NCI-H2107 (cell line): ENCODE measurements around the gene ENOX1.

Experiments used
- DNase-seq: peaks from one replicate; lab custom pipeline; 2025; lab: John Stamatoyannopoulos, UW

The ENOX1 gene

DNA sequence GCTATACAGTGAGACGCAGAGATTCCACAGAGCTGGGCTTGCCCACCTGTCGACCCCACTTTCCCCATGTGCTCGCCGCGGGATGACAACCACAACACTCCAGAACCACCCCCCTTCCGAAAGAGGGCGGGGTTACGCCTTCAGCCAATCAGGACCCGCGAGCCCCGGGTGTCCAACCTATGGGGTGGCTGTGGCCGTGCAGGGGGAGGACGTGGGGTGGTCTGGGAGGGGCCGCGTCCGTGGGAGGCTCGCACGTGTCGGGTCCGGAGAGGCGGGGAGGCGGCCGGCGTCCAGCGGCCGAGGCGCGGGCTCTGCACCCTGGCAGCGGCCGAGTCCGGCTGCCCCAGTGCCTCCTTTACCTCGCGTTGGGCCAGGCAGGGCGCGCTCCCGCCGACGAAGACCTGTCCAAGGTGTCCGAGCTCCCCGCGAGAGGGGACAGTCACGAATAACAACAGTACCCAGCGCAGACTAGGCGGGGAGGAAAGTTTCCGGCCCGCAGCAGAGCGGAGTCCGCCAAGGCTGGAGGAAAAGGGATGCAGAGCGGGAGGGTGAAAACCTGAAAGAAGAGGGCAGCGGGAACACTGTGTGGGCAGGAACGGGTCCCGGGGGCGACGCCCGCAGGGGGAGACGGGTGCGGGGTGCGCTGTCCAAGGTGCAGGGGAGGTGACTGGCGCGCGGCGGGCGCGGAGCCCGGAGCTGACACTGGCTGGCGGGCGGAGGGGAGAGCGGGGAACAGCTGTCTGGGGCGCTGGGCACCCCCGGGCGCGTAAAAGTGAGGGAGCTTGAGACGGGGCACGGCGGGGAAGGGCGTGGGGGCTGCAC lies 911 bp downstream of the ENOX1 start:
- no peak for DNase-seq

DNA sequence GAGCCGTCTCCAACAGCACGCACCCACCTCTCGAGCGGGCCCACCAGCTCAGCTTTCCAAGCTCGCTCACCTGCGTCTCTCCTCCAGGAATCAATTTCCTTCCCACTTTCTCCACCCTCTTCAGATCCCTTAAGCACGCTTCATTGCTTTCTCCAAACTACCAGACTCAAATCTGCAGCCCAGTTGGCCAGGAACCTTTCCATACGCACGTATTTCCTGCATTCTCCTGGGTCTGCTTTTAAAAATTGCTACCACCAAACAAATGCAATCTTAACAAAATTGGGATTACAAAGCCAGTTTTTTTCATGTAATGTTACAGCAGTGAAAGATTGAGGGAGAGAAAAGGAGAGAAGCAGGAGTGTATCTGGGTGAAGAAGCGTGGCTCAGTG lies 1.5 kb downstream of the ENOX1 start:
- DNase-seq: no peak

DNA sequence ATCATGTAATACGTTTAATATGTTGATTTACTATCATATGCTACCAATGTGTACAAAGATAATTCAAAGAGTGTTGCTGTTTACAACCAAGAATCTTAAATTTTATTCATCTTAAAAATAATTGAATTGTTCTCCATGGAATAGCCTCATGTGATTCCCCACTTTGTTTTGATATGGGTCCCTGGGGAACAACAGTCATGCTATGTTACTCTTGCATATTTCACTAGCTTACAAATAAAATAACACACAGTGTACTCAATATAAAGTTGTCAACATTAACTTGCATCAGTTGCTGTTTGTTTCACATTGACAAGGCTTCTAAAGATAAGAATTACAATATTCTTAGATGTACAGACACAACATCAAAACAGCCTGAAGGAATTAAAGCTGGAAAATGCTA lies 2.3 kb downstream of the ENOX1 start:
- no peak for DNase-seq

DNA sequence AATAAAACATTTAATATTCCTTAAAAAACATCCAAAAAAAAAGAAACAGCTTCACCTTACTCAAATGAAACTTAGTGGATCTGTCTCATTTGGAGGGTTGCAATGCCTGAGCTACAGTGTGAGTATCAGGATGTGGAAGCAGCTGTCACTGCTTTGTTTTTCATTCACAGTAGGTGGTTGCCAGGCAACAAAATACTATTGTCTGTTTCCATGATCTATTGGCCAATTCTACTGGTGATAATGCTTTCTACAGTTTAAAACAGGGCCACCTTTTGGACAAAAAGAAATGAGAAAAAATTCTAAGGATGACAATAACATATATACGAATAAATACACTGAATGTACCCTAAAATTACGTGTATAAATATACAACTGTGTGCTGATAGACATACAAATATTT lies 3.0 kb downstream of the ENOX1 start:
- DNase-seq: no peak

DNA sequence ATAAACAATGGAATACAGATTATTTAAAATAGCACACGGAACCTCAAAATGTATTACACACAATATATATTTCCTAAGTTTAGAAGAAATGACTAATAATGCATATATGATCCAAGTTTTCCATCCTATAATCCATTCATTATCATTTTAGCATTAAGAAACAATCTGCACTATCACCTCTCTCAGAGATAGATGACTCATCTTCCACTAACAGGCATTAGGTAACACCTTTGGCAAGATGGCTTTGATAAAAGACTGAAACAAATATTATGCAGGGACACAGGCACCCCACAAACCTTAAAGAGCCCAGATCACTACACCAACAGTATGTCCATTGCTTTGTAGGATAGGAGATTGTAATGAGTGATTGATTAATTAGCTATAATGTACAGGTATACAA lies 4.1 kb downstream of the ENOX1 start:
- DNase-seq: no peak

DNA sequence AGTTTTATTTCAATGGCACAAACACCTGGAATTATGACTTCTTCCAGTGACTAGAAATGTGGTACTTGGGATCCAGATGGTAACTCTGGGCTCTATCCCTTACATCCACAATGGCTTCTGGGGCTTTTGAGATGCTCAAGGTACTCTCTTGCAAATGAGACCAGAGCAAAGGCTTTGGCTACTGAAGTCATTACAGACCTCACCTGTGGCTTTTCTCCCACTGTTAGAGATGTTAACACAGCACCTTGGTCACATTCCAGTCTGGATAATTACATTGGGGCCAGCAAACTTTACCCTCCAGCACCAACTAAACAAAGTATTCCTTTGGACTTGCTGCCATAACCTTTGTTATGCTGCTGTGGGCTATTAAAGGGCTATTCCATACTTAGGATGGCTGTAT lies 6.1 kb downstream of the ENOX1 start:
- DNase-seq: no peak

DNA sequence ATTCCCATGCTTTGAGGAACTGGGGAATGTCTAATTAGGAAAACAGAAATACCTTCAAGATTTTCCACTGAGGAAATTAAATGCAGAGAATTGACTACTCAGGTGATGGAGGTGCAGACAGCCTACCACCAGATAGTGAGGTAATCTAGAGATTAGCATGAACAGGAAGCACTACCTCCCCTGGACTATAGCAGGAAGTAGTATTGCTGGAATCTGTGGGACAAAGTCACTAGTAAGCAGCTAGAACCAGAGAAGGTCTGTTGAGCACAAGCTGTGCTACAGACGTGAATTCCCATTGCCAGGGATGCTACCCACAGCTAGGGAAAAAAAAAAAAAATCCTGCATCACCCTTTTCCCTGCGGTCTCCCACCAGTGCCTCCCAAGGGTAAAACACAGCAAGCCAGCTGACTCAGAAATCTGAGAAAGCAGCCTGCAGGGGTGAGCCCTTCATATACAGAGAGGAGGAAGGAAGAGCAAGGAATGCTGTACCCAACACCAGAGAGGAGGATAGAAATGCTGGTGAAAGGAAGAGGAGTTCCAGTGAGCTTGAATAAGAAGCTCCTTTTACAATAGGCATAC lies 10.2 kb downstream of the ENOX1 start:
- no peak for DNase-seq

DNA sequence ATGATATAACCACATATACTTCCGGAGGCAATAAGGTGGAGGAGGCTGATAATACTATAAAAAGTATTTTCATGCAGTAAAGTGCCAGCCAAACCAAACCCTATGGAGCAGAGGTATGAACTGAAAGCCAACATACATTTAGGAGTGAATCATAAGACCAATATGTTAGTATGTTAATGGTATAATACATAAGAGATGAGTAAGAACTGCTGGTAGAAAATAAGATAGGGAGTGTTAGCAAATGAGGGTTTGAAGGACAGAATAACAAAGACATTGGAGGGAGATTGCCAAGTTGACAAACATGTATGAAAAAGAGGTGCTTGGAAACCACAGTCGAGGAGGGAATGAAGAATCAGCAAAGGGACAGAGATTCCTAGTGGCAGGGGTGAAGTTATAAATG lies 10.8 kb downstream of the ENOX1 start:
- DNase-seq: no peak

DNA sequence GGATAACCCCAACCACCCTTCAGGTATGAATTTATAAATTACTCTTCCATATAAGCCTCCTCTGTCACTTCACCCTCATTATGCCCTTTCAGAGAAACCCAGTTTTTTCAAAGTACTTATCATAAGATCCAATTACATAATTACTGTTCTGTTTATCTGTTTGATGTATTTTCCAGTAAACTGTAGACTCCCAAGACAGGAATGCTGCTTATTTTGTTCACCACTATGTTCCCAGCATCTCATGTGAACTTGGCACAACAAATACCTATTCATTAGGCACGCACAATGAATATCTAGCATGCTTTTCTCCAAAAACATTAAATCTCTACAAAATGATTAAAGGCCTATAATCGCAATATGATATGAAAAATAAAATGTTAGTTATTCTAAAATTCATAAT lies 13.2 kb downstream of the ENOX1 start:
- no peak for DNase-seq

DNA sequence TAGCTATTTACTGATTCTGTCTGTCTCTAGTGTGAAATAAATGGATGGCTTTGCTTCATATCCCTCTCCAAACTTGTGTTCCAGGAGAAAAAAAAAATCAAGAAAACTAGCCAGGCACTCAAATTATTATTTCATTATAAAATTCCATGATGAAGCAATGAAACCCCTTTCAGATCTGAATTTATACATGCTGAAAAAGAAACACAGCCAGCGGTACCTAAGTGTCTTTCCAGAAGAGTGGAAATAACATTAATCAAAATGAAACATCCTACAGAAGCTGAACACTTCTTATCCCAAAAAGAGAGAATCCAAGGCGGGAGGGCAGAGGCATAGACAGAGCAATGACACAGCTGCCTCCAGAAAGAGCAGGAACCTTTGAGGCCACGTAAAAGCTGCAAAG lies 15.9 kb downstream of the ENOX1 start:
- no peak for DNase-seq

DNA sequence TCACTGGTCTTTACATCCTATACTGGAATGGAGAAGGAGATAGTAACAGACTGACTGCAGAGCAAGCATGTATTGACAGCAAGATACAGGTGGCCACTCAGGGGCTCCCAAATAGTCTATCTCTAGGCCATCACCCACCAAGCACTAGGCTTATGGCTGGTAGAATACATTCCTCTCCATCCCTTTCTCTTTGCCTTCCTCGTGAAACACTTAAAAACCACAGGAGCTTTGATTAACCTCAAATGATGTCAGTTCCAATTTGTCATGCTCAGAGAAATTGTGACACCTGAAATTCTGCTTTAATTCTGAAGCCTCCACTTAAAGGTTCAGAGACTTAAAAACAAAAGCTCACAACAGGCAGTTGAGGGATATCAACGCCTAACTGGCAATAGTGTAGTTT lies 17.2 kb downstream of the ENOX1 start:
- peak; percentile 23 for DNase-seq

DNA sequence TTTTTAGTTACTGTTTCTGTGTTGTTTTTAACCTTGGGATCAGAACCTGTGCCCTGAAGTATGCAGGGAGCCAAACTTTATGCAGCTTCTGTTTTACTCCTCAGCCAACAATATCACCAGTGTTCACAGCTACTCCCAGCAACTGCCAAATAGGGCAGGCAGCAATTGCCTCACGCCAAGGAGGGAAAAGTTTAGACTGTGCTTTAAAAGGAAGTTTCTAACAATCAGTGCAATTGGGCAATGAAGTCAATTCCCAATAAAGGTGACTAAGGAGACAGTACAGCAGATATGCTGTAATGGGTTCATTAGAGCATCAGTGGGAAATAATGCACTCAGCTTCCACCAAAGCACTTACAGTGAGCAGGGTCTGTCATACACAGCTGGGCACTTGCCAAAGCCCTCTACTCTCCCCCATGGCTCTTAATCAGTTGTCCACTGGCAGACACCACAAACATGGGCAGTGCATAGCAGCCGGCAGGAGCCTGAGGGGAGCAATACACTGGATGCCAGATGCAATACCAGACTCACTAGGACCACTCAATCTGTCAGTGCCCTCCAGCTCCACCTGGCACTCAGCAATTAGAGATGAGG lies 19.3 kb downstream of the ENOX1 start:
- DNase-seq: no peak

DNA sequence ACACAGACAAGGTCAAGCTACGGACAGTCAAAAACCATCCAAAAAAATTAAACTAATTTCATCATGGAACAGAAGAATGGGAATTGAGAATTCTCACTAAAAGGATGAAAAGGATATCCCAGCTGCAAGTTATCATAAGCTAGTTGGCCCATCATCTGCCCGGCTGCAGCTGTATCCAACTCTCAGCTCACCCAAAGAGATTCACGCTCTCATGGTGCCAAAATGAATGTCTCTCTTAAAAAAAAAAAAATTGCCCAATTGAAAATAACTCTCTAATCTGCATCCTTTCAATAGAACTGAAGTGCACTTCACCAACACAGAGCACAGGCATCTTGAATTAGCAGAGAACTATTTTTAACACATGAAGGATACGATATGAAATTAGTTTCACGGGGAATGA lies 20.0 kb downstream of the ENOX1 start:
- no peak for DNase-seq

DNA sequence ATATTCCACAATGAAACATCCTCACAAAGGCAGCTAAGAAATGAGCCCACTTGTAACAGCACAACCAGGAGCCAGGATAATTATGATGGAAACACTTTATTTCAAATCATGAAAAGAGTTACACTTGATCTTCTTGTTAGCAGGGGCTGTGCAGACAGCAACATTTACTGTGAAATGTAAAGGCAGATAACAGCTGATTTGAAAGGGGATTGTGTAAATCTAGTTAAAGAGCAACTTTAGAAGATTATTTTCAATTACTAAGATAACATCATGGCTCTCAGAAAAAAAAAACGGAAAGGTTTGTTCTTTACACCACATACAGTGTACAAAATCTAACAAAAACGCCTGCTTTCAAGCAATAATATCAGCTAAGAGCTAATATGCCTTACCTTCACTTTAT lies 22.4 kb downstream of the ENOX1 start:
- DNase-seq: no peak

DNA sequence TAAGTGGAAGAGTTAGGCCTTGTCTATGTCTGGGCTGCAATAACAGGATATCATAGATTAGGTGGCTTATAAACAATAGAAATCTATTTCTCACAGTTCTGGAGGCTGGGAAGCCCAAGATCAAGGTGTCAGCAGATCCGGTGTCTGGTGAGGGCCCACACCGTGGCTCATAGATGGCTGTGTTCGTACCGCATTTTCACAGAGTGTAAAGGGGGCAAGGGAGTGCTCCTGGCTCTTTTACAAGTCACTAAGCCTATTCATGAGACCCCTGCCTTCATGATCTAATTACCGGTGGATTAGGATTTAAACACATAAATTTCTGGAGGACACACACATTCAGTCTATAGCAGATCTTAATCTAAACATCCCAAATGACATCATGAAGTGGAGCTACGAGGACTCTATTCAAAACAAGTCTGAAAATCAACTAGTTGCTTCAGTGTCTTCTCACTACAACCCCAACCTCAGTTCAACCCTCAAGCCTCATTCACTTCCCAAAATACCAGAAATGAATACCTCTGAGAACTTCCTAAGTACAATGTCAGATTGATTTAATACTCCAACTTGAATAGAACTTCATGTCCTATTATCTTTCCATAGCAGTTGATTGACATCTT lies 23.5 kb downstream of the ENOX1 start:
- DNase-seq: no peak

DNA sequence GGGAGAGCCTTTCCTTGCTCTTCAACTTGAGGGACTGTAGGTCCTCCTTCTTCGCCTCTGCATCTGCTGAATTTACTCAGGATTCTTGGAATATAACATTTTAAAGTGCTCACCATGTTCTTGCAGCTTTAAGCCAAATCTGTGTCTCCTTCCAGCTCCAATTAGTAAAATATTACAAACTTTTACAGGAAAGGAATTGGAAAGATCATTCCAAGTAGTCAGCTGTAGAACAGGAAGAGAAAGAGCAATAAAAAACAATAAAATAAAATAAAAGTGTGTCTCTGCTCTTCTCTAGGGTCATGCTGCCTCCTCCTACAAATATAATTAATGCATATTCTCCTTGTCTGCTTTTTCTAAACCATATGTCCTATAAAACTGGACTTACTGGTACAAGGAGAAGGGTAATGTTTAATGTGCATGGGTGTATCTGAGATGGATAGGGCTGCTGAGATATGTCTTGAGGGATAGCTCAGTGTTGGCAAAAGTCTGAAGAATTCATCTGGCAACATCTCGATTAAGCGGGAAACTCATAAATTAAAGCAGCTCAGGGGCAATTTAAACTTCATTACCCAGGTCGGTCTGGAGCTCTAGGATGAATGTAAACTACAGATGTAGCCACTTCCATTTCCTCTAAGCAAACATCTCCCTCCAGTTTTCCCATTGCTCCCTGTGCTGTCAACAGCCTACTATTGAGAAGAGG lies 25.0 kb downstream of the ENOX1 start:
- DNase-seq: no peak

DNA sequence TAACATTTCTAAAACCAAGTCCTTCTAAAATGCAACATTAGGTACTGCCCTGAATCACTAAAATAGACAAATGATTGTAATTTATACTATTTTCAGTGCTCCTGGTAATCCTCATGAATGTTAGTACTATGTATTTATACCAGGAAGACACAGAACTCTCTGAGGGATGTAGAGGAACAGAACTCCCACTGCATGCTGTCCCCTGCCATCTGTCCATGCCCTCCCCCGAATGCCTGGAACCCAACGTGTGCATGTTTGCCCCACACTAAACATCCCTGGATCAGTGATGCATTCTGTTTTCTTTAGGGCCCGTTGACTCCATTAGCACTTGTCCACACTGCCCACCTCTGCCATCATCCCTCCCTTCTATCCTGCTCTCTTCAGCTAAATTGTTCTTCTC lies 26.5 kb downstream of the ENOX1 start:
- DNase-seq: no peak

DNA sequence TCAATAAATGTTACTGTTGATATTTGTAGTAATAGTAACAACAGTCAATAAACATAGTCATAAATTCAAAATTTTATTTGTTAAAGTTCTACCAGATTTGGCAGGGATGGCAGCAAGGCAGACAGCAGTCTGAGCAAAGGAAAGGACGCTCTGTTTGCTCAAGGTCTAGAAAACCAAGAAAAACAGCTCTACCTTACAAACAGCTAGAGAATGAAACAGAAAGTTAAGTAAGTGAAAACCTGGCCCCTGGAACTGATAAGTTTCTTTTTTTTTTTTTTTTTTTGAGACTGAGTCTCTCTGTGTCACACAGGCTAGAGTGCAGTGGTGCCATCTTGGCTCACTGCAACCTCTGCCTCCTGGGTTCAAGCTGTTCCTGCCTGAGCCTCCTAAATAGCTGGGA lies 27.9 kb downstream of the ENOX1 start:
- no peak for DNase-seq

DNA sequence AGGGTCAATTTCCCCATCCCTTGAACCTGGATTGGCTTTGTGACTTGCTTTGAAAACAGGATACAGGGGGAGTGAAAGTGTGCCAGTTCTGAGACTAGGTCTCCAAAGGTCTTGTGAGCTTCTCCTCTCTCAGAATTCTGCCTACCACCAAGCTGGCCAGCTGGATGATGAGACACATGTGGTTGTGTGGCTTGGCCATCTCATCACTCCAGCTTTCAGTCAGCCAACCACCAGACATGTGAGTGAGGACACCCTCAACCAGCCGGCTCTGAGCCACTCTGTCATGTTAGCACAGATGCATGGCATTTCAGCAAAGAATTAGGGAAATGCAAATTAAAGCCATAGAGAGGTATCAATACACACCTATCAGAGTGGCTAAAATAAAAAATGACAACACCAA lies 29.5 kb downstream of the ENOX1 start:
- no peak for DNase-seq

DNA sequence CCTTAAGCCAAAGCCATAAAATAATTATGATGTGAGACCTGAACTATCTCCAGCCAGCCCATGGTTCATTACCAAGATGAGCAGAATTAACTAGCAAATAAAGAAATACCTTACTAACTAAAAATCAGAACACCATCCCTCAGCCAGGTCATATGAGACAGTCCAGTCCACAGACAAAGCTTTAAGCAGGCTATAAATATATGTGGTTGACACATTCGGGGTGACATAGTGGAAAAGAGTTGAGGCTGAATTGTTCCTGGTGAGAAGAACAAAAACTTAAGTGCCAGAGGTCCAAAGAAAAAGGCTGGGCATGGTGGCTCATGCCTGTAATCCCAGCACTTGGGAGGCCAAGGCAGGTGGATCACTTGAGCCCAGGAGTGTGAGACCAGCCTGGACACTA lies 30.9 kb downstream of the ENOX1 start:
- no peak for DNase-seq

DNA sequence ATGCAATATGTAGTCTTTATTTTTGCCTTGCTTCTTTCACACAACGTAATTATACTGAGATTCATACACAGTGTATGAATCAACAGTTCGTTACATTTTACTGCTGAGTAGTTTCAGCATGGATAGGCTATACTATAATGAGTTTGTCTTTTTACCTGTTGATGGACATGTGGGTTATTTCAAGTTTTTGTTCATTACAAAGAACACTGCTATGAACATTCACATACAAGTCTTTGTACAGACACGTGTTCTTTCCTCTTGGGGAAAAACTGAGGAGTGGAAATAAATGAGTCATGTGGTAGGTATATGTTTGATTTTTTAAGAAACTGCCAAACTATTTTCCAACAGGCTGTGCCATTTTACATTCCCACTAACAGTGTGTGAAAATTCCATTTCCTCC lies 35.1 kb downstream of the ENOX1 start:
- no peak for DNase-seq

DNA sequence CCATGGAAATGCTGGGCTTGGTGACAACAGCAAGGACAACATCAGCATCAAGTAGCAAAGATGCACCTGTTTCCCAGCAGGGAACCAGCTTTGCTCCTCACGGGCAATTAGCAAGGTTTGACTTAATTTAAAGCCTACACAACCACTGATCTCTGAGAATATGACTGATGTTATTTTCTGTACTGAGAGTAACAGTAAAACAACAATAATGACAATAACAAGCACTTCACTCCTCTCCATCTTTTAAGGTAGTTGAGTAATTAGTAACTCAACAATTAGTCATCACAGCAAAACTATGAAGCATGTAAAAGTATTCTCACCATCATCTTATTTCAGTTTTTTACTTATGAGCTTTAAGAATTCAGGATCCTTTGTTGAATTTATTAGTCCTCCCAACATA lies 37.3 kb downstream of the ENOX1 start:
- no peak for DNase-seq
